ENCODE data around the gene SLC22A23.
A peak's percentile ranks its signal among the peaks of the same experiment; 100 is the strongest.

Gene SLC22A23

GRCh38 chr6:3456898-3457709 is at the start of gene SLC22A23:
Gene SLC22A23, minus strand, starts transcription at chr6:3457050. Its CDS starts 491 bp downstream, at chr6:3456559.
- DNase-seq, result peak; percentile 15

GRCh38 chr6:3506200-3506599 is 49.4 kb upstream of the SLC22A23 start:
- no peak for DNase-seq

GRCh38 chr6:3504938-3505805 is 48.3 kb upstream of the SLC22A23 start:
- DNase-seq, result no peak

- DNase-seq, result no peak
These were observed 47.5 kb upstream of the SLC22A23 start for GRCh38 chr6:3504354-3504753.

GRCh38 chr6:3501826-3502500 is 45.1 kb upstream of the SLC22A23 start:
- no peak for DNase-seq

- peak; percentile 70 for DNase-seq
These were observed 43.6 kb upstream of the SLC22A23 start for GRCh38 chr6:3500262-3501014.

- DNase-seq, result no peak
These were observed 42.8 kb upstream of the SLC22A23 start for GRCh38 chr6:3499603-3500002.

- no peak for DNase-seq
These were observed 39.5 kb upstream of the SLC22A23 start for GRCh38 chr6:3496395-3496794.

GRCh38 chr6:3494391-3495100 is 37.7 kb upstream of the SLC22A23 start:
- no peak for DNase-seq

GRCh38 chr6:3490625-3490980 is 33.8 kb upstream of the SLC22A23 start:
- DNase-seq, result peak; percentile 89

- DNase-seq, result no peak
These were observed 33.2 kb upstream of the SLC22A23 start for GRCh38 chr6:3489961-3490624.

- DNase-seq, result peak; percentile 64
These were observed 32.3 kb upstream of the SLC22A23 start for GRCh38 chr6:3489027-3489757.

GRCh38 chr6:3484946-3485345 is 28.1 kb upstream of the SLC22A23 start:
- no peak for DNase-seq

GRCh38 chr6:3484192-3484591 is 27.3 kb upstream of the SLC22A23 start:
- peak; percentile 92 for DNase-seq

GRCh38 chr6:3483675-3484074 is 26.8 kb upstream of the SLC22A23 start:
- no peak for DNase-seq

GRCh38 chr6:3482869-3483268 is 26.0 kb upstream of the SLC22A23 start:
- DNase-seq, result no peak

- DNase-seq, result no peak
These were observed 24.8 kb upstream of the SLC22A23 start for GRCh38 chr6:3481640-3482039.

GRCh38 chr6:3480009-3480408 is 23.2 kb upstream of the SLC22A23 start:
- no peak for DNase-seq

- peak; percentile 25 for DNase-seq
These were observed 16.9 kb upstream of the SLC22A23 start for GRCh38 chr6:3473773-3474172.

GRCh38 chr6:3471711-3472110 is 14.9 kb upstream of the SLC22A23 start:
- peak; percentile 44 for DNase-seq

- no peak for DNase-seq
These were observed 14.4 kb upstream of the SLC22A23 start for GRCh38 chr6:3471286-3471685.
